ENCODE results near the gene B9D1. TPM values are rescaled to one million over a fixed set of nuclear protein-coding genes. Genes with fewer than 3 reads are reported as not detected.

B9D1 gene
- total RNA-seq, 1 donor from 2014 or later: 5.6 TPM

DNA sequence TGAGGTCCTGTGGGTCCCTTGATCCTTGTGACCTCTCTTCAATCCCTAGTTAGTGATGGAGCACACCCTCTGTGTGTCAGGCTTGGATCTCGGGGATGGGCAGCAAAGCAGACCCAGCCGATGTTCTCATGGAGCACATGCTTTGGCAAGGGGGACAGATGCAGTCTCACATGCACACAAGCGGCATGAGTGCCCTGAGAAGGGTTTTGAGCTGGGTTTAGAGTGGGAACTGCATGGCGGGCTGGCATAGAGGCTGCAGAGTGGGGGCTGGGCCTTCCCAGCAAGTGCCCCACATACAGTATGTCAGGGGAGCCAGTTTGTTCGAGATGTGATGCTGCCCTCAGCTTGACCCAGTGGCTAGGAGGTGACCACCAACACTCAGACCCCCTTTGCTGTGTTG lies 41.6 kb downstream of the B9D1 start:
- H3K4me1 Mint-ChIP-seq (ENCODE audit: low read depth): no peaks in the 10 kb centered on the region
- intact Hi-C loops (cut with micrococcal nuclease): no loop called here
- H3K27me3 Mint-ChIP-seq (ENCODE audit: insufficient read depth): peaks cover 5% of the 10 kb centered on the region
- H3K9me3 Mint-ChIP-seq: peaks cover 11% of the 10 kb centered on the region
- DNase-seq (ENCODE audit: low spot score): no peak
- H3K27ac Mint-ChIP-seq: no peak overlapping the region
- H3K36me3 Mint-ChIP-seq (ENCODE audit: low read depth): no peaks in the 10 kb centered on the region
- H3K4me3 Mint-ChIP-seq: no peak overlapping the region

DNA sequence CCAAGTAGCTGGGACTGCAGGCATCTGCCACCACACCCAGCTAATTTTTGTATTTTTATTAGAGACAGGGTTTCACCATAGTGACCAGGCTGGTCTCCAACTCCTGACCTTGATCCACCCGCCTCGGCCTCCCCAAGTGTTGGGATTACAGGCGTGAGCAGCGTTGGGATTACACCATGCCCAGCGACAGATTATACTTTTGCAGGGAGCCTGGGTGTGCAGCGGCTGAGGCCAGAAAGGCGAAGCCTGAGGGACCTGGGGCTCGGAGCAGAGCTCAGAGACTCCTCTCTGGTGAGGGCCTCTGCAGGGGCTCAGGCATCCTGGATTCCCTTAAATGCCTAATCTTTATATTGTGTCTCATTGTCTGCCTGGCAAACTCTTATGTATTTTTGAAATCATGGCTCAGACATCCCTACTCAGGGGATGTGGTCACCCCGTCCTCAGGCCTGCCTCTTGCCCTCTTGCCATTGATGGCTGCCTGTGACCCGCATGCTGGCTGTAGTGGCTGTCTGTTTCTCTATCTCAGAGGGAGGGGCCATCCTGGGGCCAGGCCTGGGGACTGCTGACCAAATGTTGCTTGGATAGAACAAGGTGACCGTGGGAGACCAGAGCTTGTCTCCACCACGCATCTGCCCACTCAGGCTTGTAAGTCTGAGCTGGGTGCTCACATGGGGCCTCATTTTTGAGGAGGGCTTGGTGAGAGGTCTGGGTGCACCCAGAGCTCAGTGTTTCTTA lies 42.6 kb downstream of the B9D1 start:
- Mint-ChIP-seq H3K9me3 (peaks cover 2% of the 10 kb centered on the region), H3K4me1 (ENCODE audit: low read depth) (no peaks in the 10 kb centered on the region), H3K27ac (no peak overlapping the region), H3K27me3 (ENCODE audit: insufficient read depth) (peaks cover 4% of the 10 kb centered on the region), H3K4me3 (no peak overlapping the region), H3K36me3 (ENCODE audit: low read depth) (no peaks in the 10 kb centered on the region)
- intact Hi-C loops (cut with micrococcal nuclease): no loop called here
- DNase-seq (ENCODE audit: low spot score): no peak

GRCh38 chr17:19318611-19319010 lies 43.9 kb downstream of the B9D1 start:
- no peak overlapping the region for H3K4me3 Mint-ChIP-seq
- intact Hi-C loops (cut with micrococcal nuclease): no loop called here
- H3K9me3 Mint-ChIP-seq: no peaks in the 10 kb centered on the region
- no peaks in the 10 kb centered on the region for H3K4me1 Mint-ChIP-seq (ENCODE audit: low read depth)
- DNase-seq (ENCODE audit: low spot score): no peak
- H3K27me3 Mint-ChIP-seq (ENCODE audit: insufficient read depth): peaks cover 4% of the 10 kb centered on the region
- H3K36me3 Mint-ChIP-seq (ENCODE audit: low read depth): no peaks in the 10 kb centered on the region
- H3K27ac Mint-ChIP-seq: no peak overlapping the region

- intact Hi-C loops (cut with micrococcal nuclease): no loop called here
- Mint-ChIP-seq H3K9me3 (no peaks in the 10 kb centered on the region), H3K27me3 (ENCODE audit: insufficient read depth) (peaks cover 2% of the 10 kb centered on the region), H3K4me1 (ENCODE audit: low read depth) (no peaks in the 10 kb centered on the region), H3K36me3 (ENCODE audit: low read depth) (no peaks in the 10 kb centered on the region), H3K27ac (no peak overlapping the region), H3K4me3 (no peak overlapping the region)
- DNase-seq (ENCODE audit: low spot score): no peak
Measured at GRCh38 chr17:19317359-19318095, 45.0 kb downstream of the B9D1 start.

DNA sequence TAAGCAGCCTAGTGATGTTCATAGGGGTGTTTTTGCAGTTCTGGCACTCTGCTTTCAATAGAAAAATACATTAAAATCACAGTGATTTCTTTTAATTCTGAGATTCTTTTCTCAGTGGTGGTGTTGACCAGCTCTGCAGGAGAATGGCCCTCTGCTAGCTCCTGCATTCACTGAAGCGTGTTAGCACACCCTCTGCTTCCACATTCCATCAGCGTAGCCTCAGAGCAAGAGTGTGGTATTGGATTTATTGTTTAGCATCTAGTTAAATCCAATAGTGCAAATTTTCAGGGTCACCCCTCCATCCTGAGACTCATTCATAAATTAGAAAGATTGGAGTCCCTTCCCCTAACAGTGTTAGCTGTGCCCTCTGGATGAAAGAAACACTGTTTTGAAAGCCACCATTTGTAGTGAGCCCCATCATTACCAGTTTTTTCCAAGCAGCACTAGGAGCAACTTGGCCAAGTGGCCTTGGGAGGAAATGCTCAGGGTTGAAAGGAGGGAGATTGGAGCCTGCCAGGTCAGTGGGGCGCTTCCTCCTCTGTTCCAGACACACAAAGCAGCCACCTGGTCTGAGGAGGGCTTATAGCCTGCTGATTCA lies 45.7 kb downstream of the B9D1 start:
- H3K27ac Mint-ChIP-seq: no peak overlapping the region
- H3K36me3 Mint-ChIP-seq (ENCODE audit: low read depth): no peaks in the 10 kb centered on the region

DNA sequence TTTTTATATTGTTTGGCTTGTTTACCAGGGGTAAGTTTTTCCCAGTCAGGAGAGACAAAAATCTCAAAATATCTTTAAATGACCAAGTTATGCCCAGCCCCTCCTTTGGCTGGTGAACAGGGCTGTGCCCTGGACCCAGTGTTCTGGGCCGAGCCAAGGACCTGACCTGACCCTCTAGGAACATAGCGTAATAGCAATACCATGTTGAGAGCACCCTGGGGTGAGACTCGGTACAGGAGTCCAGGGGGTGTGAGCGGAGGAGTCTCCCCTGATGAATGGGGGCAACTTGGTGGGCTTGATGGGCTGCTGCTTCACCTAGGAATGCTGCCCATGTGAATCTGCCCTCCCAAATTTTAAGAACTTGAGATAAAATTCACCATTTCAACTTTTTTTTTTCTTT lies 47.4 kb downstream of the B9D1 start:
- H3K36me3 Mint-ChIP-seq (ENCODE audit: low read depth): no peaks in the 10 kb centered on the region
- H3K4me3 Mint-ChIP-seq: no peak overlapping the region
- peaks cover 6% of the 10 kb centered on the region for H3K27me3 Mint-ChIP-seq (ENCODE audit: insufficient read depth)
- intact Hi-C loops (cut with micrococcal nuclease): no loop called here
- DNase-seq (ENCODE audit: low spot score): no peak
- H3K27ac Mint-ChIP-seq: no peak overlapping the region
- peaks cover 7% of the 10 kb centered on the region for H3K4me1 Mint-ChIP-seq (ENCODE audit: low read depth)
- H3K9me3 Mint-ChIP-seq: no peaks in the 10 kb centered on the region

More for the DNA sequence above, 45.7 kb downstream of the B9D1 start:
- intact Hi-C loops (cut with micrococcal nuclease): no loop called here
- DNase-seq (ENCODE audit: low spot score): no peak
- Mint-ChIP-seq H3K4me1 (ENCODE audit: low read depth) (peaks cover 4% of the 10 kb centered on the region), H3K27me3 (ENCODE audit: insufficient read depth) (peaks cover 4% of the 10 kb centered on the region), H3K4me3 (no peak overlapping the region), H3K9me3 (no peaks in the 10 kb centered on the region)

DNA sequence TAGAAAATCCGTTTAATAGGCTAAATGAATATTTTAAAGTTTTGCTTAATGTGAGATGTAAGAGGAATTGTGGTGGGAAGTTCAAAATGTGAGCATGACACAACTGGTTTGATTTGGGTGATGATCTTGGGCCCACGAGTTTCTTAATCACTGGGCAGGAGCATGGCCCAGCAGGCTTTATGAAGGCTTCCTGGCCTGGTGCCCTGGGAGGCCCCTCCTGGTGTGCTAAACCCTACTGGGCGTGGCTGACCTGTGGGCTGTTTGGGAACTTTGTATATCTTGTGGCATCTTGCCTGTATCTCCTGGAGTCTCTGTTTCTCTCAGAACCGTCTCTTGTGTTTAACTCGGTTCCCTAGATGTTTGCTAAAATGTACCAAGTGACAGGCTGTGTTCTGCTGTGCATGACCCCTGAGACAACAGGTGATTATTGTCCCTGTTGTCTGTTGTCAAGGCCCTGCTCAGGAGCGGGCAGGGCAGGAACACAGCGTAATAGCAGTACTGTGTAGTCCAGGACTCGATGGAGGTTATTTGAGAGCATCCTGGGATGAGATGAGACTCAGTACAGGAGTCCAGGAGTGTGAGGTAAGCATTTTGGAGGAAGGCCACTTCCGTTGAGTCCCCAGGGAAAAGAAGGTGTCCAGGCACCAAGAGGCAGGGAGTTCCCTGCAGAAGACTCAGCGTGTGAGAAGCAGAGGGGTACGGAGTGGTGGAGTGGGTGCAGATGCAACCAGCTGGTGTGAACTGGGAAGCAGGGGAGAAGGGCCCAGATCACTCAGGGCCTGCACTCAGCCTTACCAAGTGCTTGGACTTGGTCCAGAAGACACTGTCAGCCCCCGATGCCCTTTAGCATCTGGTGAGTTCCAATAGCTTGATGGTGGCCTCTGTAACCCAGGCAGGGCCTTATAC lies 48.5 kb downstream of the B9D1 start:
- no peaks in the 10 kb centered on the region for H3K36me3 Mint-ChIP-seq (ENCODE audit: low read depth)
- H3K27me3 Mint-ChIP-seq (ENCODE audit: insufficient read depth): peaks cover 11% of the 10 kb centered on the region
- DNase-seq (ENCODE audit: low spot score): no peak
- no peak overlapping the region for H3K27ac Mint-ChIP-seq
- no peak overlapping the region for H3K4me3 Mint-ChIP-seq
- intact Hi-C loops (cut with micrococcal nuclease): no loop called here
- no peaks in the 10 kb centered on the region for H3K9me3 Mint-ChIP-seq
- H3K4me1 Mint-ChIP-seq (ENCODE audit: low read depth): peaks cover 7% of the 10 kb centered on the region

DNA sequence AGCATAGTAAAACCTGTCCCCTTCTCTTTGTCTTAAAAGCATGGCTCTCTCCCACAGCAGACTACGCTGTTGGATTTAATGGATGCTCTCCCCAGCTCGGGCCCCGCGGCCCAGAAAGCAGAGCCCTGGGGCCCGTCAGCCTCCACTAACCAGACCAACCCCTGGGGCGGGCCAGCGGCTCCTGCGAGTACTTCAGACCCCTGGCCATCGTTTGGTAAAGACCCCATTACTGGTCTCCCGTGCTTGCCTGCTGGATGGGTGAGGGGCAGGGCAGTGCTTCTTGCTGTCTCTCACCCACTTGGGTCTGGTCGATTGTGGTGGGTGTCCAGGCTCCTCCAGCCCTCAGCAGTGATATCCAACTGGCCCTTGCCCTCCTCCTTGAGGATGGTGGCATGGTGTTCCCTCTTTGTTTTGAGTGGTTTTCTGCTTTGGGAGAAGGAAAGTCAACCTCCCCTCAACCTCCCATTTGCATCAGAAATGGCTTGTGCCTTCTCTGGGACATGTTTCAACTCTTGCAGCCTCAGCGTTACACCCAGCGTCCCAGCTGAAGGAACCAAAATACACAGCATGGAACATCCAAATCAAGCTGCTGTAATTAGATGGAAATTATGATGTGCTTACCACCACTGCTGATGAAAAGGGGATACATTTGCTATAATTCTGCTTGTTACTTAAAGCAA lies 49.3 kb downstream of the B9D1 start:
- no peak overlapping the region for H3K27ac Mint-ChIP-seq
- H3K4me1 Mint-ChIP-seq (ENCODE audit: low read depth): peaks cover 7% of the 10 kb centered on the region
- DNase-seq (ENCODE audit: low spot score): no peak
- H3K27me3 Mint-ChIP-seq (ENCODE audit: insufficient read depth): peaks cover 18% of the 10 kb centered on the region
- H3K9me3 Mint-ChIP-seq: no peaks in the 10 kb centered on the region
- intact Hi-C loops (cut with micrococcal nuclease): no loop called here
- no peak overlapping the region for H3K4me3 Mint-ChIP-seq
- no peaks in the 10 kb centered on the region for H3K36me3 Mint-ChIP-seq (ENCODE audit: low read depth)

GRCh38 chr17:19312406-19312805 lies 50.1 kb downstream of the B9D1 start:
- intact Hi-C loops (cut with micrococcal nuclease): no loop called here
- Mint-ChIP-seq H3K27me3 (ENCODE audit: insufficient read depth) (peaks cover 25% of the 10 kb centered on the region), H3K27ac (no peak overlapping the region), H3K36me3 (ENCODE audit: low read depth) (no peaks in the 10 kb centered on the region), H3K4me3 (no peak overlapping the region), H3K9me3 (no peaks in the 10 kb centered on the region), H3K4me1 (ENCODE audit: low read depth) (peaks cover 7% of the 10 kb centered on the region)
- DNase-seq (ENCODE audit: low spot score): no peak

DNA sequence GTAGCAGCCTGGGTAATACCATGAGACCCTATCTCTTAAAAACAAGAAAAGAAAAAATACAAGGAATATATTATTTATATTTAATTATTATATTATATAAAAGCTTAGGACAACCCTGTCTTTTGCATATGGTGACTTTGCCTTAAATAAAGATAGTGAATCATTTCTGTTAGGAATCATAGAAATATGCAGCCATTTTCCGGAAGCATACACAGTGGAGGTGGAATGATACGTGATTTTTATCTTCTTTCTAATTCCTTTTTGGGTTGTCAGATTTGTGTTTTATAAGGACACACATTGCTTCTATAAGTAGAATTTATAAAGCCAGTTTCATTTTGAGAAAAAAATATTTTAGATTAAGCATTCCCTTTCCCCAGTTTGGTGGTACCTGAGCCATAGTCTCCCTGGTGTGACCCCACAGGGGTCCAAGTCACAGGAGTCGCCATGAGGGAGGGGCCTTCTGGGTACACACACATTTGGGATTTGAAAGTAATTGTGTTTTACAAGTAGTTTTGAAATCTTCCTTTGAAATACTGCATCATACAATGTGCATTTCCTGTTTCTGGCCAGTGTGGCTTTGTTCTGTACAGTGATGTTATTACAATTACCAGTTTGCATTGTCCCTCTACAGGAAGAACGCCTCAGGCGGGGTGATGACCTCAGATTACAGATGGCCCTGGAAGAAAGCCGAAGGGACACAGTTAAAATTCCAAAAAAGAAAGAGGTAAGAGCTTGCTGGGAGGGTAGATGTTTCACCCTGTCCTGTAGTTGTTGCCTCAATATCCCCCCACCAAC lies 50.9 kb downstream of the B9D1 start:
- DNase-seq (ENCODE audit: low spot score): no peak
- Mint-ChIP-seq H3K4me3 (no peak overlapping the region), H3K36me3 (ENCODE audit: low read depth) (no peaks in the 10 kb centered on the region), H3K4me1 (ENCODE audit: low read depth) (peaks cover 11% of the 10 kb centered on the region), H3K27me3 (ENCODE audit: insufficient read depth) (peaks cover 25% of the 10 kb centered on the region), H3K9me3 (no peaks in the 10 kb centered on the region), H3K27ac (no peak overlapping the region)
- intact Hi-C loops (cut with micrococcal nuclease): no loop called here

DNA sequence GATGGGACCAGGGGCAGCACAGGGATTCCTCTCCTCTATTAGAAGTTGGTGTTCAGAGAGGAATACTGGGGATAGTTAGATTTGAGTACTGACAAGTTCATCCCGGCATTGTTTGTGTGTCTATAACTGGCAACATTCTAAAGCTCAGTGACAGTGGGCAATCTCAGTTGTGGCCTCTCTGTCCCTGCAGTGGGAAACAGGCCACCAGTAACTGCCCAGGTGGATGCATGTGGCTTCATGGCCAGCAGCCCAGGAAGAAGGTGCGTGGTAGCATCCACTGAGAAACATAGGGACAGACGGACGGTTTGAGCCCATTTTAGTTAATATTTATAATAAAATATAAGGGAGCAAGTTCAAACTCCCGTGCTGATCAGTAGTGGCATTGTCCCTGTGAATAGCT lies 51.5 kb downstream of the B9D1 start:
- H3K36me3 Mint-ChIP-seq (ENCODE audit: low read depth): no peaks in the 10 kb centered on the region
- H3K27me3 Mint-ChIP-seq (ENCODE audit: insufficient read depth): peaks cover 25% of the 10 kb centered on the region
- intact Hi-C loops (cut with micrococcal nuclease): no loop called here
- peaks cover 17% of the 10 kb centered on the region for H3K4me1 Mint-ChIP-seq (ENCODE audit: low read depth)
- H3K9me3 Mint-ChIP-seq: no peaks in the 10 kb centered on the region
- no peak for DNase-seq (ENCODE audit: low spot score)
- no peak overlapping the region for H3K27ac Mint-ChIP-seq
- no peak overlapping the region for H3K4me3 Mint-ChIP-seq

GRCh38 chr17:19310151-19310550 lies 52.4 kb downstream of the B9D1 start:
- Mint-ChIP-seq H3K27ac (no peak overlapping the region), H3K36me3 (ENCODE audit: low read depth) (no peaks in the 10 kb centered on the region), H3K4me1 (ENCODE audit: low read depth) (peaks cover 26% of the 10 kb centered on the region), H3K4me3 (no peak overlapping the region), H3K9me3 (no peaks in the 10 kb centered on the region), H3K27me3 (ENCODE audit: insufficient read depth) (peaks cover 23% of the 10 kb centered on the region)
- intact Hi-C loops (cut with micrococcal nuclease): no loop called here
- no peak for DNase-seq (ENCODE audit: low spot score)
